Eye (tissue), 1 donor: Measurements from ENCODE around the gene TEX11.

Source experiments
- DNase-seq: peaks from one replicate; pipeline ENCODE4 v3.0.0-alpha.2; 2015

The TEX11 gene

GRCh38 chrX:70482300-70482699 lies 426.2 kb downstream of the TEX11 start:
- DNase-seq: no peak

DNA sequence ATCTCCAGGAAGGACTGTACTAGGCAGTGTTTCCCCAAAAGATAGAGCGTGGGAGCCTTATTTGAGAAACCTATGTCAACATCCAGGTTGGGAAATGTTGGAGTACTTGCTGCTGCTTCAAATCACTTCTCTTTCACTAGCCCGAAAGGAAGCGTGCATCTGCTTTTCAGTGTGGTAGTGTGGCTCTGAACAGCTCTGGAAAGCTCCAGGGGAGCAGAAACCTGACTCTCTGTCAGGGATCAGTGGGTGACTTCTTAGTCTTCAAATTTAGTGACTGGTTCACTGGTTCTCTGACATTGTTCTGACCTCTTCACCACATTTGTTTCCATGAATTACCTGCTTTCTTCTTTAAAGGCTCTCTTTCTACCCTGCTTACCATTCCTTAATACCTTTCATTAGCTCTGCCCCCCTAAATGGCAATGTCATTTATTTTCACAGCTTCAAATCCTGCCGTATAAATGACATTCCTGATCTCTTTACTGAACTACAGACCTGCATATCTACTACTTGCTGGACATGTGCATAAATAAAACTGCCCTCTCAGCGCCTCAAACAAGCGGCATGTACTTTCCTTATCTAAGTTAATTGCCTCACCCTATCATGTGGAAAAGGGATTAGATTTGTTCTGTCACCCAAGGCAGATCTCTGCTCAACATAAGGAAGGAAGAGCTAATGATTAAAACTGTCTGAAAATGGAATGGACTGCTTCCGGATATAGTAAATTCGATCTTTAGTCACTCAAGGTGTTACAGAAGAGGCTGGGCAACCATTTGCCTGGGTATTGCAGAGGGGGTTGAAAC lies 426.8 kb downstream of the TEX11 start:
- DNase-seq: no peak

- DNase-seq: no peak
Observed at GRCh38 chrX:70480660-70481018, 427.9 kb downstream of the TEX11 start.

DNA sequence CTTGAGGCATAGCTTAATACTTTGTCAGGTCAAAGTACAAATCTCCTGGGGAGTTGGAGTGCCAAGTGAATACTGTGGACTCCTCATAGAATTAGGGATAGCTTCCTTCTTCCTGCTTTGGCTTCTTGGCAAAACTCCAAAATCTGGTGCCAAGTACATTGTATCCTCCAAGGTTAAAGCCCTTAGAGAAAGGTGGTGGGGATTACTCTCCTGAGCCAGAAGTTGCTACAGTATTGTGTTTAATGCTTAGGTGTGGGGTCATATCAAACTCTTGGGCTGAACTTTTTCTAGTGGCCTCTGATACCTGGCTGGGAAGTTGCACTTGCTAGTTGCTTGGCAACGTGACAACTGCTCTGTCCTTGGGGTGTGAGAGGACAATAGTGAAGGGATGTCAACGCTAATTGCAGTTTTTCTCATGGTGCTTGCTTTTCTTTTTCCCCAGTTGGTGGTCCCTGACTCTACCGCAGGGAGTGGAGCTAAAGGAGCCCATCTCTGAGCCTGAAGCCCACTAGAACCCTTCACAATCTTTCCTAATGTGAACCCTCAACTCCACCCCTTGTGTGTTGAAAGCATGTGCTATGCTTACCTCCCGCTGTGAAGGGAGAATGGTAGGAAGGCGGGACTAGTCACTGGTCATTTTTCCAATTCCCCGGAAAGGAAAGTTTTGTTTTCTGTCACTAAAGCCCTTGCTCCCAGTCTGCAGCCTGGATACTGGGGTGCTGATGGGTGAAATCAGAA lies 428.4 kb downstream of the TEX11 start:
- no peak for DNase-seq

DNA sequence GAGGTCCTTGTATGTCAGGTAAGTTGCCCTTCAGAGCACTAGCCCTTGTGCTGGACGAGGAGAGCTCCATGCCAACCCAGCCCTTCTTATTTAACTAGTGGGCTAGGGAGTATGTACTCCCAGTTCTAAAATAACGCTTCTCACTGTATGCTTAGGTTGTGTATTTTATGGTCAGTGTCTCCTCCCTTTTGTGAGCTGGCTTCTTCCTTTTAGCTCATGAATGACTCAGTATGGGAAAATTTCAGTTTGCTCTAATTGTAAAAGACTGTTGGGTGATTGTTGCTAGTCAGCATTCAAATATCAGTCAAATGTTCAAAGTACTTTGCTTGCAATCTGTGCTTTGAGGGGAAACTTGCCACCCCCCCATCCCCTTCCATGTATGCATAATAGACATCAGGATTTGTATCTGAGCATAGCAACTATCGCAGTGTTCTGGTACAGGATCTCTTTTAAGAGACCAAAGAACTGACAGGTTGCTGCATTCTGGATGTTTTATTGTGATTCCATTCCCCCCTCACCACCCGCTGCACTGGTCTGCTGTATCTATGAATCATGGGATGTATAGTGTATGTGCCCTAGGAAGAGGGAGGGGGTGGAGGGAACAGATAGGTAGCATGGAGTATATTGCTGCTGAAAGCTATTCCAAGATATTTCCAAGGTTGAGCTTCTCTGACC lies 429.1 kb downstream of the TEX11 start:
- no peak for DNase-seq
